Erythroblast (primary cell): ENCODE results near the gene UBE2U.

Experiments
- GATA1 ChIP-seq: IDR thresholded peaks from 2 replicates; pipeline ENCODE4 v1.6.1; 2011; ENCODE audit warnings: low read depth, mild to moderate bottlenecking, control low read depth, low read length, moderate library complexity
- POLR2A ChIP-seq: IDR thresholded peaks from 2 replicates; pipeline ENCODE4 v1.6.1; 2011; ENCODE audit warnings: mild to moderate bottlenecking, low read length

DNA sequence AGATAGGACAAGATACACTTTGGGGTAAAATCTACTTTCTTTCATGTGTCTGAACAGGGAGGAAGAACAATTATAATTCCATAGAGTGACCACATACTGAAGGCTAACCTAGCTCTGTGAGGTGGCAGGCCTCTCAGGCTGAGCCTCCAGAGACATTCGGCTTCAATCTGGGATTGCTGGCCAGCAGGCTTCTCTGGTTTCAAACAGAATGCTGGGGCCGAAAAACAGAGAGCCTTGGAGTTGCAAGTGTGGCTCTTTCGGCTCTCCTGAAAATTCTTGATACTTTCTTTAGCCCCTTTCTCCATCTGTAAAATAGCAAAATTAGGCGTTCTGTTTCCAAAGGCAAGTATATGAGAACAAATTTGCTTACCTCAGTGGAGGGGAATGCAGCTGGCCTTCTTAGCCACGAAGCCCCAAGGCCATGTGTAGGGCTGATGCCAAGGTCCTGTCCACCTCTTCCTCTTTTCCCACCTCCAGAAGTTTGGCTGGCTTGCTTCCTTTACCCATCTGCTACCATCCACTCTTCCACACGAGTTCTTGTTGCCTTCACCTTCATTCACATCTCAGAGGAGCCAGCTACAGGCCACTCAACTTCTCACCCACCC is 30.0 kb upstream of the UBE2U start:
- TF ChIP-seq POLR2A: no peak
- no peak for TF ChIP-seq GATA1
